SK-N-DZ (cell line): ENCODE data around the gene POFUT2. TPM values are rescaled to one million over a fixed set of nuclear protein-coding genes. Genes with fewer than 3 reads are reported as not detected.

Source experiments
- DNase-seq: peaks from one replicate; pipeline ENCODE4 v3.0.0-alpha.2; 2015; ENCODE audit warnings: low spot score
- polyA plus RNA-seq, 2 experiments: library from polyadenylated mRNA; depleted of rRNA; stranded (reverse); fragments of >200 nt; gene quantifications; 2 replicates each; pipeline ENCODE4 v1.2.3, GENCODE V29; 2014

The POFUT2 gene, protein sequence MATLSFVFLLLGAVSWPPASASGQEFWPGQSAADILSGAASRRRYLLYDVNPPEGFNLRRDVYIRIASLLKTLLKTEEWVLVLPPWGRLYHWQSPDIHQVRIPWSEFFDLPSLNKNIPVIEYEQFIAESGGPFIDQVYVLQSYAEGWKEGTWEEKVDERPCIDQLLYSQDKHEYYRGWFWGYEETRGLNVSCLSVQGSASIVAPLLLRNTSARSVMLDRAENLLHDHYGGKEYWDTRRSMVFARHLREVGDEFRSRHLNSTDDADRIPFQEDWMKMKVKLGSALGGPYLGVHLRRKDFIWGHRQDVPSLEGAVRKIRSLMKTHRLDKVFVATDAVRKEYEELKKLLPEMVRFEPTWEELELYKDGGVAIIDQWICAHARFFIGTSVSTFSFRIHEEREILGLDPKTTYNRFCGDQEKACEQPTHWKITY
- 13.5 and 16.8 TPM in 2 replicates for polyA plus RNA-seq (2014; cell fraction: cytosol; rRNA removed)
- 68.2 and 72.8 TPM in 2 replicates for polyA plus RNA-seq (2014; cell fraction: nucleus; rRNA removed)

DNA sequence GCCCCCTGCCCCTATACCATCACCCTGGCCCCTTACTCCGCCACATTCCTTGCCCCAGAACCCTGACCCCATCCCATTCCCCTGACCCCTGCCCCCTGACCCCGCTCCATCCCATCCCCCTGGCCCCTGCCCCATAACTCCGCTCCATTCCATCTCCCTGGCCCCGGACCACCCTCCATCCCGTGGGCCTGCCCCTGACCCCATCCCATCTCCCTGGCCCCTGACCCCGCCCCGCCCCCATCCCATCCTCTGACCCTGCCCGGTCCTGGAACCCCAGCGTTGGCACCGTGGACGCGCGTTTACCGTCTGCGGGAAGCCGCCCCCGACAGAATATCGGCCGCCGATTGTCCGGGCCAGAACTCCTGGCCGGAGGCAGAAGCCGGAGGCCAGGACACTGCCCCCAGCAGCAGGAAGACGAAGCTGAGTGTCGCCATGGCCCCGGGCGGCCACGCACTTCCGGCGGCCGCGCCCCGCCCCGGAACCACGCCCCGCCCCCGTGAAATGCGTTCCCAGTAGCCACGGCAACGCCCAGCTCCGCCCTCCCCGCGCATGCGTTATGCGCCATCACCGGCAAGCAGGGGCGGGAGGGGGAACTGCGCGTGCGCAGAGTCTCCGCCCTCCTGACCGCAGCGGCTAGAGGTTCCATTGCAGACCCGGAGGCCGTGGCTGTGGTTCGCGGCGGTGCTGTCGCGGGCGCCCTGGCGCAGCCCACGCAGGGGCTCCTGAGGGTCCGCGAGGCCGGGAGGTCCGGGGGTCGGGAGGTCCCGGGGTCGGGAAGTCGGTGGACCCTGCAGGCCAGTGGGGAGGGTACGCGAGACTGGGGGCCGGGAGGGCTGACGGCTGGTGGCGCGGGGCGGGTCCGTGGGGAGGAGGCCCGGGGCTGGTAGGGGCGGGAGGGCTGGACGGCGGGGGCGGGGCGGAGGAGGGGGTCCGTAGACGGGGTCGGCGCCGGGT lies at the start of gene POFUT2:
TSS of gene POFUT2 (minus strand) at position 458 of the 954 bp plus-strand sequence. CDS start at position 434, 24 bp downstream.
- peak; percentile 90 for DNase-seq

DNA sequence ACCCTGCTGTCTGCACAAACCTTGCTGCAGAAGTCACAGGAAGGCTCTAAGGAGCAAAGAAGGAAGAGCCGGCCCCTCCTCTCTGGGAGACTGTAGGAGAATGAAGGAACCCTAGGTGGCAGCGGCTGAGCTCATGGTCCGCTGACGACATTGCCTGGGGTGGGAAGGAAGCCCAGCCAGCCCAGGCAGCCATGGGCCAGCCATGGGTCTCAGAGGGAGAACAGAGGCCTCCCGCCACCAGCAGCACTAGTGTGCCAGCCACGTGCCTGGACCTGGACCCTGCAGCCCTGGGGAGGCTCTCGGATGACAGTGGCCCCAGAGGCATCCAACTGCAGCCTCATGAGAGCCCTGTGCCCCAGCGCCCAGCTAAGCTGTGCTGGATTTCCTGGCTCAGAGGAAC lies 49.2 kb upstream of the POFUT2 start:
- no peak for DNase-seq

GRCh38 chr21:45336535-45336810 lies 48.8 kb upstream of the POFUT2 start:
- no peak for DNase-seq

- no peak for DNase-seq
Observed at GRCh38 chr21:45335761-45336534, 48.3 kb upstream of the POFUT2 start.

- no peak for DNase-seq
Observed at GRCh38 chr21:45335151-45335760, 47.6 kb upstream of the POFUT2 start.

DNA sequence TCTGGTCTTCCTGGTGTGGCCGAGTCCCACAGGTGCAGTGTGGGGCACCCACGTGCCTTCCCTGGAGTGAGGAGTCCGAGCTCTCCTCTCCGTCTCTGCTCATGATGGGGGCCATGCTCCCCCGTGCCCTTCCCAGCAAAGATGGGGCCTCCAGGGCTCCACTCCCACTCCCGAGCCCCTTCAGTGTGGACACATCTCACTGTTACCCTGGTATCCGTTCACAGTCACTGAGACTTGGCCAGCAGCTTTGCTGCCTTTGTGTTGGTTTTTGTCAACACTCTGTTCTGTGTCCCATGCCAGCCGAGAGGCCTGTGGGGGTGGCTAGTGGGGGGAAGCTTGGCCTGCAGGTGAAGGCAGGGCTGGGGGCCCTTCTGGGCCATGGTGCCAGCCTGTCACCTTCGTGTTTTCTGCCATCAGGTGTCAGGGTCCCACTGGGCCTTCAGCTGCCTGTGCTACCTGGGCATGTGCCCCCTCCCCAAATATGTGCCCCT lies 46.9 kb upstream of the POFUT2 start:
- no peak for DNase-seq

DNA sequence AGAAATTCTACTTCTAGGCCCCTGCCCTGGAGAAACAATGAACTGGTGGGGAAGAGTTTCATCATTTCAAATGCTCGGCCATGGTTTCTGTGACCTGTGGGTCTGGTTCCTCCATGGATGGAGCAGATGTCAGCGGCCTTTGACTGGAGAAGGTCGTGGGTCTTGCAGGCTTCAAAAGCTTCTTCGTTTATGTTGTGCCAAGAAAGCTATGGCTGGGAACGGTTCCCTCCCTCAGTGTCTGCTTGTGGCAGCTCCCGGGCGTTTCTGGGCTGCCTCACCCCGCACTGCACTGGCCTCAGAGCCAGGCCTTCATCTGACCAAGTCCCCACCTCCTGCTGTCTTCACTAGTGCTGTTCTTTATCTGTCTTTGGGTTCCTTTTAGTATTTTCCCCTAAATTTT lies 46.4 kb upstream of the POFUT2 start:
- DNase-seq = no peak

DNA sequence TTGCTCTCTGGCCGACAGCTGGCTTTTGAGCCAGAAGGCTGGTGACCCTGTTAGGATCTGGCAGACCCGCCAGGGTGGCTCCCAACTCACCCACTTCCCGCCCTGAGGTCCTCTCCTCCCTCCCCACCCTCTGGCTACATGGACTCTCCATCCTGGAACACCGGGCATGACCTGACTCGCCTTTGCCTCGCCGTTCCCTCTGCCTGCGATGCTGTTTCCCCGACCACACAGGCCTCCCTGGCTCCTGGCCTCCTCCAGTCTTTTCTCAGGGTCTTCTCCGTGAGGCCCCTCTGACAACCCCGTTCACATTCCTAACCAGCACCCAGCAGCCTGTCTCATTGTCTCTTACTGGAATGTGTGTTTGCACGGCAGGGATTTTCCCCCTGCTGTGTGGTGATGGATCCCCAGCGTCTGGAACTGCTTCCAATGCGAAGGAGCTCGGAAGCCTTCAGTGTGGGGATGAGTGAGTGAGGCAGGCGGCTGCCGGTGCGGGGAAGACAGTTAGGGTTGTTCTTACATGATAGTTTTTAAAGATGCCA lies 46.0 kb upstream of the POFUT2 start:
- DNase-seq = no peak

DNA sequence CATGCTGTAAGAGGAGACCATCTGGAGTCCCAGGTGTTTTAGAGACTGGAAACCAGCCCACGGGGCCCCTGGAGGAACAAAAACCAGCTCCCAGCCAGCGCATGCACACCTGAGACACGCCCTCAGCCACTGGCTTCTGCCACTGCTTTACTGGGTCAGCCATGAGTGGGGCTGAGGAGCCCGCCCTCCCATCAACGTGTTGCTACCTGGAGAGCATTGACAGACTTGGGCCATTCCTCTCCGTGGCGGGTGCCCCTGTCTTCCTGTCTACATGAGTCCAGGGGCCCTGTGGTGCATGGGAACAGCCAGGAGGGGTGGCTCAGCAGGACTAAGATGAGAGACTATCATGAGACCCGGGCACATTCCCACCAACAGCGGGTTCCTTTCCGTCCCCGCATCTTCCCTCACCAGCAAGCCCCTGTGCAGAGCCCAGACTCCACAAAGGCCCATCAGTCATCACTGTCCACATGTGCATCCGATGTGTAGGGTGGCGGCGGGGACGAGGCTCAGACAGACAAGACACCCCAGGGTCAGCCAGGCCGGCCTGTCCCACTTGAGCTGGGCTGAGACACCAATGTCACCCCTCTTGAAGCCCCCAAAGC lies 45.4 kb upstream of the POFUT2 start:
- DNase-seq = no peak

DNA sequence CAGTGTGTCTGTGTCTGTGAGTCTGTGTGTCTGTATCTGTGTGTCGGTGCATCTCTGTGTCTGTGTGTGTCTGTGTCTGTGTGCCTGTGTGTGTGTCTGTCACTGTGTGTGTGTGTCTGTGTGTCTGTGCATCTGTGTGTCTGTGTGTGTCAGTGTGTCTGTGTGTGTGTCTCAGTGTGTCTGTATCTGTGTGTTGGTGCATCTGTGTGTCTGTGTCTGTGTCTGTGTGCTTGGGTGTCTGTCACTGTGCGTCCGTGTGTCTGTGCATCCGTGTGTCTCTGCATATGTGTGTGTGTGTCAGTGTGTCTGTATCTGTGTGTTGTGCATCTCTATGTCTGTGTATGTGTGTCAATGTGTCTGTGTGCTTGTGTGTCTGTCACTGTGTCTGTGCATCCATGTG lies 44.7 kb upstream of the POFUT2 start:
- DNase-seq = no peak

DNA sequence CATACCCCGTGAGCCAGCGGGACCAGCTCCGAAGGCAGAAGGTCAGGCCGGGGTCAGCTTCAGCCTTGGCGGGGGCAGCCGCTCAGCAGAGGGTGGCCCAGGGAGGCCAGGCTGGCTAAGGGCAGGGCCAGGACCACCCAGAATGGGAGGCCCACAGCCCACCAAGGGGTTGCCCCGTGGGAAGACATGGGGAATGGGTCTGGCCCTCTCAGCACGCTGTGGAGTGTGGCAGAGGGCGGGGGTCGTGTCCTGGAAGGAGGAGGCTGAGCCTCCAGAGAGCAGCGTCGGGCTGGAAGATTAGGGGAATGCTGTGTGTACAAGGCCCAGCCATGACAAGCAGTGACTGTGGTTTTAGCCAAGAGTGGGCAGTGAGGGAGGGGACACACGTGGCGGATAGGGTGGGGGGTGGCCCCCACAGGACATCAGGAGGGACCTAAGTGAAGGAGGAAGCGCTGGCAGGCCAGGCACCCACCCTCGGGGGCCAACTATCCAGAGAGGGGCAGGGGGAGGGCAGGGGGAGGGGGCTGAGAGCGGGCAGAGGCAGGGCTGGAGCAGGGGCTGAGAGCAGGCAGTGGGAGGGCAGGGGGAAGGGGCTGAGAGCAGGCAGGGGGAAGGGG lies 43.9 kb upstream of the POFUT2 start:
- no peak for DNase-seq

DNA sequence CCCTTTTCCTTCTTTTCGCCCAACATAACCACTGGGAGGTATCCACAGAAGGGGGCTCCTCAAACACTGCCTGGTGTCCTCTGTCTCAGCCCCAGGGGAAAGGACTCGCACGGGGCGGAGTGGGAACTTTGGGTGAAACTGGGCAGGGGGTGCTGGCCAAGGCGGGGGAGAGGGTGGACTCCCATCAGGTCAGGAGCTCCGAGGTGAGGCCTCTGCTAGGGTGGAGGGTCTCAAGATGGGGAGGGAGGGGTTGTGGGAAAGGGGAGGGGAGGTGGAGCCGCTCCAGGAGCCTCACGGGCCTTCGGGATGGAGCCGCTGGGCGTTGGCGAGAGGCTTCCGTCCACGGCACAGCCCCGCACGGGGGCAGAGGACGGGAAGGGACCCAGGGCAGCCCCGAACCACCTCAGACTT lies 43.2 kb upstream of the POFUT2 start:
- DNase-seq = no peak

DNA sequence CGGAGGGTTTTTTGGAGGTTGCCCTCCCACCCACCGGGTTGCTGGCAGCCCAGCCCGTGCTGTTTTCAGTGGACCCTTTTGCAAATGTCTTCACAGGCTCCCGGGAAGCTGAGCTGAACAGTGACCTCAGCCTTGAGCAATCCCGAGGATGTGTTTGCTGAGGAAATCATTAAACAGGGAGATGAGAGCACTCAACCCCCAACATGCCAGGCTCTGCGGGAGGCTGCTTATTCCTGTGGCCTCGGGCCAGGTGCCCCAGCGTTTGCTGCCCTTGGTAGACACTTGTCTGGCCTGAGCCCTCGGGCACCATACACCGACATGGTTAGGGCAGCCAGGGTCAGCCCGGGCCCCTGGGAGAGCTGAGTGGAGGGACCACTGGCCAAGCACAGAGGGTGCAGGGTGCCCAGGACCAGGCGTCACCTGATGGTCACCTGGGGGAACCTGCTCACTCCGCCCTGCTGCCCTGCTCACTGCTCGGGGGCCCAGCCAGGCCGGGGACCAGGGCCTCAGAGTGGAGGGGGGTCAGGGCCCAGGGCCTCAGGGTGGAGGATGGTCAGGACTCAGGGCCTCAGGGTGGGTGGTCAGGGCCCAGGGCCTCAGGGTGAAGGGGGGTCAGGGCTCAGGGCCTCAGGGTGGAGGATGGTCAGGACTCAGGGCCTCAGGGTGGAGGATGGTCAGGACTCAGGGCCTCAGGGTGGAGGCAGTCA lies 42.5 kb upstream of the POFUT2 start:
- no peak for DNase-seq

GRCh38 chr21:45329261-45330074 lies 41.8 kb upstream of the POFUT2 start:
- DNase-seq = no peak

- DNase-seq = no peak
Observed at GRCh38 chr21:45328198-45329091, 40.8 kb upstream of the POFUT2 start.

GRCh38 chr21:45327441-45328197 lies 39.9 kb upstream of the POFUT2 start:
- no peak for DNase-seq
